GM18502 (cell line): ENCODE measurements around the gene IGDCC3.

Experiments
- ATAC-seq: cut with Tn5 transposase; IDR thresholded peaks from one replicate; pipeline ENCODE4 v1.9.1; 2021; ENCODE audit warnings: mild to moderate bottlenecking; ENCODE audit not compliant: unreplicated experiment, poor library complexity

The IGDCC3 gene

GRCh38 chr15:65304381-65305149 lies 73.2 kb downstream of the IGDCC3 start, which contains the start of gene RNU5B-1:
RNU5B-1 (plus strand) TSS chr15:65304677.
- peak; percentile 66 for ATAC-seq

- peak; percentile 11 for ATAC-seq
Observed at GRCh38 chr15:65303687-65304380, 74.0 kb downstream of the IGDCC3 start.

GRCh38 chr15:65302061-65302460 lies 75.7 kb downstream of the IGDCC3 start:
- no peak for ATAC-seq

GRCh38 chr15:65300924-65301441 lies 76.8 kb downstream of the IGDCC3 start:
- ATAC-seq = no peak

GRCh38 chr15:65298731-65299130 lies 79.1 kb downstream of the IGDCC3 start:
- no peak for ATAC-seq

- ATAC-seq = no peak
Observed at GRCh38 chr15:65292938-65293518, 84.8 kb downstream of the IGDCC3 start.

- ATAC-seq = no peak
Observed at GRCh38 chr15:65290228-65290627, 87.6 kb downstream of the IGDCC3 start.

- no peak for ATAC-seq
Observed at GRCh38 chr15:65289261-65289854, 88.4 kb downstream of the IGDCC3 start.

GRCh38 chr15:65287520-65287855 lies 90.3 kb downstream of the IGDCC3 start:
- ATAC-seq = no peak

GRCh38 chr15:65286704-65287519 lies 90.9 kb downstream of the IGDCC3 start, which contains the start of gene PARP16:
PARP16 (minus strand) TSS chr15:65286883; CDS start chr15:65286426, 457 bp downstream.
- ATAC-seq = peak; percentile 95

- ATAC-seq = peak; percentile 32
Observed at GRCh38 chr15:65286069-65286703, 91.6 kb downstream of the IGDCC3 start.

GRCh38 chr15:65285291-65286068 lies 92.3 kb downstream of the IGDCC3 start:
- no peak for ATAC-seq

- ATAC-seq = no peak
Observed at GRCh38 chr15:65278480-65278879, 99.3 kb downstream of the IGDCC3 start.
